ENCODE data around the gene TMEM219.
"Not testable (repeated sequence)": the region's sequence is repeated elsewhere in the genome, so short reads cannot be mapped to it uniquely, and the experiment has no call there.

Gene TMEM219

DNA sequence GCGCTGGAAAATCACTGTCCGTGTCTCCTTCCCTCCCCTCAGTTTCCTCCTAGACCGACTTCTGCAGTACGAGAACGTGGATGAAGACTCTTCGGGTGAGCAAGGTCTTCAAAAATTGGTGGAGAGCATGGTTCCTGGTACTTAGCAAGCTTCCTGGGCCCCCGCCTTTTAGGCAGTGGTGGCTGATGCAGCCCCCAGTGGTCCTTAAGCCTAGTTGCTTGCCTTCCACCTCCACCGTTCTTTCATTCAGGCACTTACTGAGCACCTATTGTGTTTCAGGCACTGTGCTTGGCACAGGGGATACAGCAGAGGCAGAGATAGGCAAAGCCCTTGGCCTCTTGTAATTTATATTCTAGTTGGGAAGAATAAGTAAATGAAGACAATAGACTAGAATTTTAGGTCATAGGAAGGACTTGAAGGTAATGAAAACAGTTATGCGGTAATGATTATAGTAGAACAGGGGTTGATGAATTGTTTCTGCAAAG lies 34.9 kb downstream of the TMEM219 start:
- no peak for DNase-seq

DNA sequence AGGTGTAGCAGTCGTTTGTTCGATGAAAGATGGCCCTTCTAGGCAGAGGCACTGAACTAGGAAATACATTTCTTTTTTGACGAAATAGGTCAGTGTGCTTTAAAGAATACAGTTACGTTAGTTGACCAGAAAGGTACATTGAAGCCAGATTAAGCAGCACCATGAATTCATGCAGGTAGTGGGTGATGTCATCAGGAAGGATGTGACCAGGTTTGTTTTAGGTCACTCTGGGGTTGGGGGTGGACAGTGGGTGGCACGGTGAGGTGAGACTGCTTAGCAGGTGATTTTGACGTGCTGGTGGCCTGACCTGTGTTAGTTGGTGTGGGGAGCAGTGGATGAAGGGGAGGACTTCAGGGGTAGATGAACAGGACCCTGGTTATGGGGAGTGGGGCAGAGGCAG lies 37.7 kb downstream of the TMEM219 start:
- no peak for DNase-seq

DNA sequence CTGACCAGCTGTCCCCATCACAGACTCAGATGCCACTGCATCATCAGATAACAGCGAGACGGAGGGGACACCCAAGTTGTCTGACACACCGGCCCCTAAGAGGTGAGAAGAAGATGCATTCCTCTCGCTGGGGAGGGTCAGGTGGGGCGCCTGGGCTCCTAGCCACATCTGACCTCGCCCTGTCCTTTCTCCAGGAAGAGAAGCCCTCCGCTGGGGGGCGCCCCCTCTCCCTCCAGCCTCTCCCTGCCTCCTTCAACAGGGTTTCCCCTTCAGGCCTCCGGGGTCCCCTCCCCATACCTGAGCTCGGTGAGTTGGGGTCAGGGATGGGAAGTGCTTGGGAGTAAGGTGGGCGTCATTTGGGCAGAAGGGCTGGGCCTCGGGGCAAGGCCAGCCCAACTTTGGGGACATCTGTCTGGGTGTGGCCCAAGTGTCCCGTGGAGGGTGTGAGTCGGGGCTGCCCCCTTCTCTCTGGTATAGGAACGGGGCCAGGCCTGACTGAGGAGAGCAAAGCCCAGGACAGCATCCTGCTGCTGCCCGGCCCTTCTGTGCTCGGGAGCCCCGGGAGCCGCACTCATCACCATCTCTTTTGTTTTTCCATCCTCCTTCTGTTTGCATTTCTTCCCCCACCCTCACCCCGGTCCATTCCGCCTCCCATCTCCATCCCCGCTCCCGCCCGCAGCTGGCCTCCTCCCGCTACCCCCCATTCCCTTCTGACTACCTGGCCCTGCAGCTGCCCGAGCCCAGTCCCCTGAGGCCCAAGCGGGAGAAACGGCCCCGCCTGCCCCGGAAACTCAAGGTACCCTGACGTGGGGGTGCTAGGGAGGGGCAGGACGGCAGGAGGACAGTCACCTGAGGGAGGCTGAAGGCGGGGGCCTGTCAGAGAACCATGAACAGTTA lies 39.1 kb downstream of the TMEM219 start:
- DNase-seq: peak; percentile 78

DNA sequence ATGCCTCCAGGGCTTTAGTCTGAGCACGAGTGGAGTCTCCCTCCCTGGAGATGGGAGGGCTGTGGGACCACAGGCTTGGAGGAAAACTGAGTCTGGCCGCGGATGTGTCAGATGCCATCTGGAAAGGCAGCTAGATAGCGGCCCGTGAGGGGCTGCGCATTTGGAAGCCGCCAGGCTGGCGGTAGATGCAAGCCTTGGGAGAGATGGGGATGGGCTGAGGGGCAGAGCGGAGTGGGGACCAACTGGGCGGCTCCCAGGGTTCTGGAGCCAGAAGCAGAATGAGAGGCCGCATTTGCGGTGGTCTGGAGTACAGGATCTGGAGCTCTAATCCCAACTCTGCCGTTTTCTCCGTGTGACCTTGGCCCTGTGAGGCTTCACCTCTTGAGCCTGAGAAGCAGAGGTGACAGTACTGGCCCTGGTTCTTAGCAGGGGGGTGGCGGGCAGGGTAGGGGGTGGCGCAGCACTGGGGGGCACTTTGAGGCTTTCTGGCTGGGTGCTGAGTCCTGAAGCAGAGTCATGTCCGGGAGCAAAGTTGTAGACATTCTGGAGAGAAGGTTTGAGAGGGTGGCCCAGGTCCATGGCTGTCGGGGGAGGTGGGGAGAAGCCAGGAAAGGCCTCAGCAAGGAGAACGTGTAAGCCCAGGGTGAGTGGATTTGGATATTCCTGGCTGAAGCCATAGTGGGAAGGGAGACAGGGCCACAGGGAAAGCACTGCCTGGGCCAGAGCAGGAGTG lies 40.9 kb downstream of the TMEM219 start:
- DNase-seq: no peak

DNA sequence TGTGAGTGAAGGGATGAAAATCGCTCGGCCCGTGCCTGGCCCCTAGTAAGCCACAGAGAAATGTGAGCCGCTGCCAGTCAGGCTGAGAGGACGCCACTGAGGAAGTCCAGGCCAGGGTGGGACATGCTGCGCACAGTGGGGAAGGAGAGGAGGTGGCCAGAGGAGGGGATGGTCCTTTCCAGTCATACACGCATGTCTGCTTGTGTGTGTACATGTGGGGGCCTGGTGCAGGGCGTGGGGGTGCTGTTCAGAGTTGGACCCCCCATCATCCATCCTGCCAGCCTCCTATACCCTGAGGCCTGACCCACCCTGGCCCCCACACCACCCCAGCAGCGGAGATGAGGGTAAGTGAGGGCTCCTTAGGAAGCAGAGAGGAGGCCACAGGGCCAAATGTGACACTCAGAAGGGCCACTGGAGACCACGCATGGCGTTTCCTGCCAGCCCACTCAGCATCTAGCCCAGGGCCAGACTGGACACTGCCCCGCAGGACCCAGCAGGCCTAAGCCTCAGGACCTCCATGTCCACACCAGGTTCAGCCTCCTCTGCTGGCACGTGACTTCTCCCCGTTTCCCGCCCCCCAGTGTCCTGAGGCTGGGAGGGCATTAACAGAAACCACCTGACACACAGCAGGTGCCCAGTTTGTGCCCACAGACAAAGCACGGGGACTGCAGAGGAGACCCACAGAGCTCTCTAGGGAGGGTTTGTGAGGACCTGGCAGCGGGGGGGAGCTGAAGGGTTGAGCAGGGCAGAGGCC lies 42.0 kb downstream of the TMEM219 start:
- DNase-seq: no peak

DNA sequence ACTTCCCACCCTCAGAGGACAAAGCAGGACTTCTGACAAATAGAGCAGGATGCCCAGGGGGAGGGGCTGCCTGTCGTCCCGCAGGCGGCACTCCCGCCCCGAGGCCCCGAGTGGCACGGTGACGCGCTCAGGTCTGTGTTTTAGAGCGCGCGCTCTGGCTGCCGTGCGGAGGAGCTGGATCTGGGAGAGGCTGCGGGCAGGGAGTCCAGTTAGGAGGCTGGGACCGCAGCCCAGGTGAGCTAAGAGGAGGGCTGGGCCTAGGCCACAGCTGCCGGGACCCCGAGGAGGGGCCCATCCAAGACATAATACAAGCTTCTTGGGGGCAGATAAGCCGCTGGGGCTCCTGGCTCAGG lies 42.5 kb downstream of the TMEM219 start:
- DNase-seq: peak; percentile 66

DNA sequence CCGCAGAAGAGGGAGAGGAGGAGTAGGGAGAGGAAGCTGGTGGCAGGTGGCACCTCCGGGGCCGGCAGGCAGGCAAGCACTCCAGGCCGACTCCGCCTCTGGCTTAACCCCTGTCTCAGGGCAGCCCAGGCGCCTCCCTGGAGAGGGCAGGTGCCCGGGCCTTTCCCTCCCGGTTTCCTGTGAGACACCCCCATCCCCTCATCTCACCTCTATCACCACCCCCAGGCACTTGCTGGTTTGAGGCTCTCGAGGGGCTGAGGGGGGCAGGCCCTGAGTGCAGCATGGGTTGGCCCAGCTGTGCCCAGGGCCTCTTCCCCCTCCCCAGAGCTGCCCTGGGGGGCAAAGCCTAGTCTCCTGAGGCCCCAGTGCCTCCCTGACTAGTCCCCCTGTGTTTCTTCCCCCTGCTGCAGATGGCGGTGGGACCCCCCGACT lies 42.9 kb downstream of the TMEM219 start:
- DNase-seq: peak; percentile 71

DNA sequence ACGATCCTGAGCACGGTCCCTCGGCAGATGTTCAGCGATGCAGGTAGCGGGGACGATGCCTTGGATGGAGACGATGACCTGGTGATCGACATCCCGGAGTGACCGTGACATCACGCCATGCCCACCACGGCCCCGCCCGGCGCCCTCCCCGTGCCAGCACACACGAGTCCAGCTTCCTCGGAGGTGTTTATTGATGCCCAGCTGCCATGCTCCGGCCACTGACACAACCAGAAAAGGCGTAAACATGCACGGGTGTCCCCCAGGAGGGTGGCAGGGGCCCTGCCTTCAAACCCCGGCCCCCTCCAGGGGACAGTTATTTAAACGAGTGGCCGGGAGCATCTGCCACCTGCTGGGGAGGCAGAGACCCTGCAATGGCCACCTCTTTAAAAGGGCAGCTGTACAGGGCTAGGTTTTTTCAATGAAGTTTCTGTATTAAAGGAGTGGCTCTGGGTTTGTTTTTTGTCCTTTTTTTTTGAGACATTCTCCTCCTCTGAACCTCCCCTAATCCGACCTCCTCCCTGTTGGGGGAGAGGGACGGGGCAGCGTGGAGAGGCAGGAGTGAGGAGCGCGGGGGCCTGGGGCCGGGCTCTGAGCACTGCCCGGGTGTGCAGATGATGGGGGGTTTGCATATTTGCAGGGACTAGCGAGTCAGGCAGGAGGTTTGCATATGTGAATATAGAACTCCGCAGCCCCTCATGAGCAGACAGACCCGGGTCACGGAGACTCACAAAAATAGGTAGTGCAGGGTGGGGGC lies 43.6 kb downstream of the TMEM219 start:
- peak; percentile 44 for DNase-seq

DNA sequence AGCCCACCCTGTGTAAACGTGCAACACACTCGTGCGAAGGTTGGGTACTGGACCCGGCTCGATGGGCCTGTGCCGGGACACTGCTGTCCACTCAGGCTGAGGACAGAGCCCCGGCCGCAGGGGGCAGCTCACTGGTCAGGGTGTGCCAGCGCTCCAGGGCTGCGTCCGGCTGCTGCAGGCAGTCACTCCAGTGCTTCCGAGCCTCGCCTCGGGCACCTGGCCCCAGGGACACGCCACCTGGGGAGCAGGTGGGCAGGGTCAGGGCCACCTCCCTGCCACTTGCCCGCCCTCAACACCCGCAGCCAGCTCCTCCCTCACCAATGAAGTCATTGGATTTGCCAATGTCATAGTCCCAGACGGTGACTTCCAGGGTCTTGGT lies 44.2 kb downstream of the TMEM219 start:
- DNase-seq: no peak

DNA sequence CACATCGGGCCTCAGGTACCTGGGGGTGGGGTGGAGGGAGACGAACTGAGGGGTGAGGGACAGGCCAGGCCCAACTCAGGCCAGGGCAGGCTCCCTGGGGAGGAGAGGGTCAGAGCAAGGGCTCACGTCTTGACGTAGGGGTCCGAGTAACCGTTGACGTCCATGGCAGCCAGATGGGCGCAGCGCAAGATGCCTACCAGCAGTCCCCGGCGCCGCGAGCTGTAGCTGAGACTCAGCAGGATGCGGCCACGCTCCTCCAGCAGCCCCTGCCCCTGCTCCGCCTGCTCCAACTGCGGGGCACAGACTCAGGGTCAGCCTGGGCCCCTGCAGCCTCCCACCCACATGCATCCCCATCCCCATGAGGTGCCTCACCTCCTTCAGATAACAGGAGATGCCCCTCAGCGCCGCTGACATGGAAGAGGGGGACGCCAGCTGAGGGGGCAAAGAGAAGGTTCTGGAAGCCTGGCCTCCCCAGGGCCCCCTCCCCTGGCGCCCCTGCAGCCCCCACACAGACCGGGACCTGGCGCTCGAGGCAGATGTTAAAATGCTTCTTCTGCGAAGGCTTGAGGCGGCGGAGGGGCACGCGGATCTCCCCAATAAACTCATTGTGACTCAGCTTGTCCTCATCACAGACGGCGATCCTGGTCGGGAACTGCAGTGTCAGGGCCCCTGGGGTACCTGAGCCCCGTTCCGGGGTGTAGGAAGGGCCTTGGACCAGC lies 44.9 kb downstream of the TMEM219 start:
- DNase-seq: no peak

DNA sequence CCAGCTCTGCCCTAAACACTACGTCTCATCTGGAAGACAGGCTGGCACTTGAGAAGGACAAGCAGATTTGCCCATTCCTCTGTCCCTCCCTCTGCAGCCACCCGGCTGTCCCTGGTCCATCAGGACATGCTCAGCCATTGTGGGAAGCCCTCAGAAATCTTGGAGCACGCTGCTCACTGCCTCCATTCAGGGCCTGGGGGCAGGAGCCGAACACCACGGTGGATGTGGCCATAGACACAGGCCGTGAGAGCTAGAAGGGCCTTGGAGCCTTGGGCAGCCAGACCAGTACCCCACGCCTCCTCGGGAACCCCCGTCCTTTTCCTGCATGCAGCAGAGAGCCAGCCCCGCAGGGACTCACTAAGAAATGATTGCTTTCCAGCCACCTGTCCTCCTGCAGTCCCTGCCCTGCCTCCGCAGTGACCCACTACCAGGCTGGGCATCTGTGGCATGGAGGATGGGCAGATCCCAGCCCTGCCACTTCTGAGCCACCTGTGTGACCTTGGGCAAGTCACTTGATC lies 45.6 kb downstream of the TMEM219 start:
- DNase-seq: no peak

DNA sequence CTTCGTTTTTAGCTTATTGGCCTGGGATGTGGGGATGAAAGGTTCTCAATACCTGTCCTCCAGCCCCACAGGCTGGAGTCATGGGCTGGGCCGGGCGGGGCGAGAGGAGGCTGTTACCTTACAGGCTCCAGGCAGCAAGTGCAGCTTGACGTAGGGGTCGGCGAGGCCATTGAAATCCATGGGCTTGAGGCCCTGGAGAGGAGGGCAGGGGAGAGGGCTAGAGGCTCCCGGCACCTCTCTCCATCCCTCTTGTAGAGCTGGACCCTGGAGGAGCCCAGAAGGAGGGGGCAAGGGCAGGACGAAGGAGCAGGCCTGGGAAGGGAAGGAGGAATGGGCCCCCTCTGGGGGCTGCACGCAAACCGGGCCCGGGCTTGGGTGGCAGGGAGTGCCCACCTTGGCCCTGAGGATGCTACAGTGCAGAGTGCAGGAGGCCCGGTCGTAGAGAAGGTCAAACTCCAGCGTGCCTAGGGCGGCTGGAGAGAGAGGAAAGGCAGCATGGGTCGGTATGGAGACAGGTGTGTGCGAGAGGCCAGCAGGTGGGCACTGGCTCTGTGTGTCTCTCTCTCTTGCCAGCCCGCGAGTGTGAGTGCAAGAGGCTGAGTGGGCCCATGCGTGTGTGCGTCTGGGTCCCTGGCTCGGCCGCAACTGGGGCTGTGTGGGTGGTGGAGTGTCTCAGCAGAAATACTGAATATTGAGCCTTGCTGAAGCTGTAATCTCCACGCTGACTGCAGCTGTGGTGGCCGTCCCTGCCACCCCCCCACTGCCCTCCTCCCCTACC lies 47.4 kb downstream of the TMEM219 start:
- no peak for DNase-seq

DNA sequence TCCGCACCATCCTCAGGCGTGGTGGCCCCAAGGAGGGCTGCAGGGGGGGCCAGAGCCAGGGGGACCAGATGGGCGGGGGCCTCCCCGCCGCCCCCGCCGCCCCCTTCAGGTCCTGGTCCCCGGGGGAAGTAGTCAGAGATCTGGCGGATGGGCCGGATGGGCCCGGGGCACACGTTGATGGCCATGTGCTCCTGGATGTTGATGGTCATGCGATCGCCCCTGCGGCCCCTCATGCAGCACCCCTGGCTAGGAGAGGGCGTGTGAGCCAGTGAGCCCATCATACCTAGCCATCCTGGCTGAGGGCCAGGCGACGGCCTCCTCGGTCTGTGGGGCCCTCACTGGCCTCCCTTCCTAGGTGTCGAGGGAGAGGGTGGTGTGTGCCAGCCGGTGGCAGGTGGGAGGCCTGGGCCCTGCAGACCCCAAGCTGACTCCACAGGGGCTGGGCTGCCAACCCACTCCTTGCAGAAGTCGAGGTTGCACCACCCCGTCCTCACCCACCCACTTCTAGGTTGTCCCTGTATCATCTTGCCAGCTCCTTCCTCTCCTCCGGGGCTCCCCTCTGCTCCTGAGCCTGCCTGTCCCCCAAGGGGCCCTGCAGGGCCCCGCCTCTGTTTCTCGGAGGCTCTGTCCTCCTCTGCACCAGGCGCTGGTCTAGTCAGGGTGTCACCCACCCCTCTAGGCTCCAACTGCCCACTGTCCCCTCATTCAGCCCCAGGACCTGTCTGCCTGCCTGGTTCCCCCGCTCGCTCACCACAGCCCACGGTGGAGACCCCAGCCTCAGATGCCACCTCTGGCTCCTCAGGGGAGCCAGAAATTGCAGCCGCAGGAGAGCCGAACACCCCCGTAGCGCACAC lies 48.3 kb downstream of the TMEM219 start:
- DNase-seq: no peak

DNA sequence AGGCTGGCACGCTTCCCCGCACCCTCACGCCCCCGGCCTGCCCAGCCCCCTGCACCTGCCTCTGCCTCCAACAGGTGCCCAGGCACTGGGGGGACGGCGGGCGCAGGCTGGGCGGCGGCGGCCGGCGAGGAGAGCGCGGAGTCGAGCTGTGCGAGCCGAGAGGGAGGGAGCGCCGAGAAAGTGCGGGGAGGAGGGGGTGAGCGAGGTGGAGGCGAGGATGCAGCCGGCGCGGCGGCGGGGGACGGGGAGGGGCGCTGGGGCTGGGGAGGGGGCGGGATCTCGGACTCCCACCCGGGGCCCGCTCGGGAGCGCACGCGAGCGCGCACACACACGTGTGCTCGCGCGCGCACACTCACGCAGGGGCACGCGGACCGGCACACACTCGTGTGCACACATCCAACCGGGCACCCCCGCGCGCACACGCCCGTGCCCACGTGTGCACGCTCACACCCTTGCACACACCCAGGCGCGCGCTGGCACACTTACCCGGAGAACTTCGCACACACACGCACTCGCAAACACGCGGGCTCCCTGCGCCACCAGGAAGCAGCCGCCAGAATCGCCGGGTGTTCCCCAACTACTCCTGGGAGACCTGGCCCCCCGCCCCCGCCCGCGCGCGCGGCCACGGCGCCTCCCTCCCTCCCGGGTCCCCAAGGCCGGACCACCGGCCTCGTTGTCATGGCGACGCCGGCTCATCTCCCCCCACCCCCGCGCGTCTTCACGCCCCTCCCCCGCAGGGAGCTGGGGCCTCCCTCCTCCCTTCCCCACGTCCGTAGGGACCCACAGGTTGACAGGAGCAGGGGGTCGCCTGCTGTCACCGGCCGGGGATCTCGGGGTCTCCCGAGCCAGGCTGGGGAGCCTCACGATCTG lies 49.2 kb downstream of the TMEM219 start, which contains the start of gene DOC2A:
Gene DOC2A, minus strand, starts transcription at position 184 of the 870 bp plus-strand sequence. CDS start 805 bp downstream, outside the sequence.
- DNase-seq: peak; percentile 59

DNA sequence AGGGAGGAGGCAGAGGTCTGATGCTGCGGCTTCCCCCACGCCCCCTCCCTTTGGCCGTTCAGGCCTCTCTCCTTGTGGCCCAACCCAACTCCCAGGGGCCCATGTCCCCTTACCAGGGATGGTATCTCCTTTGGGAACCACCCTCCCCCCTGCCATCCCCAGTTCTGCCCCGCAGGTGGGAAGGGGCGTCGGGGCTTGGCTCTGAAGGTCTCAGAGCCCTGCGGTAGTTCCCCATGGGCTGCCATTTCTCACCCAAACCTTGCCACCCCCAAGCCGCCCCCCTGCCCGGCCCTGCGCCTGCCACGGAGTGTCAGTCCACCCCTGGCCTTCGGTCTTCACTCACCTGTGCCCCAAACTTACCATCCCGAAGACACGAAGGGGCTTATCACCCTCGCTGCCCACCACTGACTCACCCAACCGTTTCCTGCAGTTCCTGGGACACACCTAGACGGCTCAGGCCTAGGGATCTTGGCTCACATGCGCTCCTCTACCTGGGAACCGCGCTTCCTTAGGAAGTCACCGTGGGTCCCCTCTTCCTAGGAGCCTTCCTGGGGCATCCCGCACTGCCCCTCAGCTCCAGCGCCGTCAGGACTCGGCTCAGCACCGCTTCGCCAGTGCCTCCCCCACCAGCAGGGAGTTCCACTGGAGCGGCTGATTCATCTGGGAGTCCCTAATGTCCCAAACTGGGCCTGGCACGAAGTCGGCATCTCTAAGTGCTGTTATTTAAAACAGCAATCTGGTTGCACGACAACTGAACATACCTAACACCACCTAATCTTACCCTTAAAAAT lies 50.0 kb downstream of the TMEM219 start:
- no peak for DNase-seq

DNA sequence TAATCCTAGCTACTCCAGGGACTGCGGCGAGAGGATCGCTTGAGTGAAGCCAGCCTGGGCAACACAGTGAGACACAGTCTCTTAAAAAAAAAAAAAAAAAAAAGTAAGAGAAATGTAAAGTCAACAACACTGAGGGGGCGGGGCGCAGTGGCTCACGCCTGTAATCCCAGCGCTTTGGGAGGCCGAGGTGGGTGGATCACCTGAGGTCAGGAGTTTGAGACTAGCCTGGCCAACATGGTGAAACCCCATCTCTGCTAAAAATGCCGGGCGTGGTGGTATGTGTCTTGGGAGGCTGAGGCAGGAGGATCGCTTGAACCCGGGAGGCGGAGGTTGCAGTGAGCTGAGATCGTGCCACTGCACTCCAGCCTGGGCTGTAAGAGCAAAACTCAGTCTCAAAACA lies 50.7 kb downstream of the TMEM219 start:
- DNase-seq: not testable (repeated sequence)

DNA sequence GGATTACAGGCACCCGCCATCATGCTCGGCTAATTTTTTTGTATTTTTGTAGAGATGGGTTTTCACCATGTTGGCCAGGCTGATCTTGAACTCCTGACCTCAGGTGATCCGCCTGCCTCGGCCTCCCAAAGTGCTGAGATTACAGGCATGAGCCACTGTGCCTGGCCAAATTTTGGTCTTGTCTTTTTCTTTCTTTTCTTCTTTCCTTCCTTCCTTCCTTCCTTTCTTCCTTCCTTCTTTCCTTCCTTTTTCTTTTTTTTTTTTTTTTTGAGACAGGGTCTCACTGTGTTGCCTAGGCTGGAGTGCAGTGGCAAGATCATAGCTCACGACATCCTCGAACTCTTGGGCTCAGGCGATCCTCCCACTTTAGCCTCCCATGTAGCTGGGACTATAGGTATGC lies 53.6 kb downstream of the TMEM219 start:
- not testable (repeated sequence) for DNase-seq

Data from NCI-H1436 (cell line).